IPS DF 6.9 (cell line): ENCODE data around the gene PIEZO1.

ENCODE experiments used
- DNase-seq: peaks from one replicate; pipeline ENCODE4 v3.0.0-alpha.2; 2013; ENCODE audit warnings: low read depth, low spot score
- H3K27ac ChIP-seq: one replicate; pipeline ENCODE4 v1.5.1; 2013; ENCODE audit warnings: low read length, control low read depth
- H3K27me3 ChIP-seq: 2 replicates; pipeline ENCODE4 v1.6.1; 2013; ENCODE audit warnings: mild to moderate bottlenecking, low read length; ENCODE audit not compliant: control insufficient read depth, insufficient read depth
- H3K36me3 ChIP-seq: 2 replicates; pipeline ENCODE4 v1.6.1; 2013; ENCODE audit warnings: low read length; ENCODE audit not compliant: control insufficient read depth, insufficient read depth
- H3K4me1 ChIP-seq: 2 replicates; pipeline ENCODE4 v1.6.1; 2013; ENCODE audit warnings: low read length; ENCODE audit not compliant: control insufficient read depth, insufficient read depth
- H3K4me3 ChIP-seq: 2 replicates; pipeline ENCODE4 v1.5.1; 2013; ENCODE audit warnings: mild to moderate bottlenecking, low read length
- H3K9me3 ChIP-seq: 2 replicates; pipeline ENCODE4 v1.6.1; 2013; ENCODE audit warnings: low read length, inconsistent platforms; ENCODE audit not compliant: control insufficient read depth, insufficient read depth
- WGBS: extraction: QIAGEN DNeasy Blood & Tissue Kit; methylation state at CpG from one replicate; pipeline ENCODE4 v1.1.7; 2013; ENCODE audit warnings: mixed read lengths, missing lambda C conversion rate; ENCODE audit not compliant: insufficient read length, insufficient coverage; 5-methylcytosine and 5-hydroxymethylcytosine counted together

The PIEZO1 gene

DNA sequence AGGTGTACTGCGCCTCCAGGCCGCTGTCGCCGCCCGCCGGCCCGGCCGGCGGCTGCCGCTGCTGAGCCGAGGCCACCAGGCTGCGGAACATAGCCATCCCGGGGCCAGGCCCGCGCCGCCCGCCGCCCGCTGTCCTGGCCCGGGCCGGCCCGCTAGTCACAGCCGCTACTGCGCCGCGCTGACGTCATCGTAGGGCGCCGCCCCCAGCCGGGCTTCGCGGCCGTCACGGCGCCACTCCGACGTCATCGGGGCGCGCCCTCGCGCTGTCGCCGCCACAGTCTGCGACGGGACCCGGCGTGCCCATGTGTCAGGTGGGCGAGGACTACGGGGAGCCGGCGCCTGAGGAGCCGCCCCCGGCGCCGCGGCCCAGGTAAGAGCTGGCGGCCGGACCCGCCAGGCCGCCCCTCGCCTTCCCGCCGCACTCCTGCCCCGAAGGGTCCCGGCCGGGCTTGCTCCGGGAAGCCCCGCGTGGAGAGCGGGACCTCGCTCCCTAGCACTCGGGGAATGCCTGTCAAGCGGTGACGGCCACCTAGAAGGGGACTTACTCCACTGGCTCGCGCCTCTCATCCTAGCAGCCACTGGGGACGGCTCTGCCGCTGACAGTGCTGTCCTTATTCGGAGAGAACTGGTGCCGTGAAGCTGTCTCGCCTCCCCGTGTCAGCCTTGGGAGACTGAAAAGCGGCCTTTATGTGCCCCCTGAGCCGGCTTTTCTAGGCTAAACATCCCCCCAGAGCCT lies 78.6 kb downstream of the PIEZO1 start, which contains the start of the genes CTU2 and RNF166:
TSS of gene CTU2 (plus strand) at position 275 of the 736 bp plus-strand sequence. CDS start at position 303, 28 bp downstream.
TSS of gene RNF166 (minus strand) at position 180 of the 736 bp plus-strand sequence. CDS start at position 97, 83 bp downstream.
- Histone ChIP-seq H3K4me1 (no peaks in the 10 kb centered on the region; the same call in 1 of the 2 replicates), H3K4me3 (peak within 1 kb of the TSS; percentile 82), H3K27me3 (no peaks in the 10 kb centered on the region), H3K36me3 (no peaks in the 10 kb centered on the region; the same call in 1 of the 2 replicates), H3K27ac (no peak within 1 kb of the TSS), H3K9me3 (no peaks in the 10 kb centered on the region)
- no CpG with 5 or more reads among the region's 86 CpGs for WGBS
- DNase-seq = peak; percentile 78

DNA sequence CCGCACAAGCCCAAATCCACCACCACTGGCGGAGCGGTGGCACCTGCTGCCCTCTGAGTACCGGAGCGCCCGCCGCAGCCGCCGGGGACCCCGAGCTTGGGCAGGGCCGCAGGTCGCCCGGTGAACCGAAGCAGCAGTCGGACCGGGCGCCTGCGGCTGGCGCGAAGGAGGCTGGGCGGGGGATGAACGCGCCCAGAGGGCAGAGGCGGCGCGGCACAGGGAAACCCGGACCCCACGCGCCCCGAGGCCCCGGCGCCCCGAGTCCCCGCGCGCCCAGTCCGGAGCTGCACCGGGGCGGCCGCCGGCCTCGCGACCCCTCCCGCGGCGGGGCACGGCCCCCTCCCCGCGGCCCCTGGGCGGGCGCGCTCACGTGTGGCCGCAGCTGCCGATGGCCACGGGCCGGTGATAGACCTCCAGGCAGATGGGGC lies 79.2 kb downstream of the PIEZO1 start:
- Histone ChIP-seq H3K27me3 (no peaks in the 10 kb centered on the region), H3K27ac (no peak overlapping the region), H3K4me3 (peak overlapping the region; percentile 82), H3K36me3 (no peaks in the 10 kb centered on the region; the same call in 1 of the 2 replicates), H3K4me1 (no peaks in the 10 kb centered on the region; the same call in 1 of the 2 replicates), H3K9me3 (no peaks in the 10 kb centered on the region)
- DNase-seq = no peak
- no CpG with 5 or more reads among the region's 57 CpGs for WGBS

DNA sequence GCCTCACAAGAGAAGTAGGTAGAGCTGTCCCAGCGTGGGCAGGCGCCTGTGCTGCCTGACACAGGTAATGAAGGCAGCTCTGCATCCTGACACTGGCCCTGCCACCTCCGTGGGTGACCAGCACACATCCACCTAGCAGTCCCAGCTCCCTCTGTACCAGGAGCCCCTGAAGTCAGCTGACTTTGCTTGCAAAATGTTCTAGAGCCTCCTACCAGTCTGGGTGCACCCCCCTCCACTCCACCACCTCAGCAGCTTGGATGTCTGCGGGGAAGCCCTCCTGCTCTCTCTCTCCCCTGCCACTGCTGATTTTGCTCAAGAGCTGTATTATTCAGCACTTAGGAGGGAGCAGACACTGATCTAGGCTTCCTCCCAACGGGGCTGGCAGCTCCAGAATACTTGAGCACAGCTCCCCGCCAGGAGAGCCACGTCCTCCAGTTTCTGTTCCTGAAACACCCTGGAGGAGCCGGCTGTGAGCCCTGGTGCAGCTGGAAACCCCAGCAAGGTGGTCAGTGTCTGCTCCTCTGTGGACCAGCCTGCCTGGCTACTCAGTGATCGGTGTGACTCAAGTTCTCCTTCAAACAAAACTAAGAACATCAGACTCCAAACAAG lies 79.8 kb downstream of the PIEZO1 start:
- no CpG with 5 or more reads among the region's 9 CpGs for WGBS
- H3K4me3 ChIP-seq = peak overlapping the region; percentile 82; the same call in 1 of the 2 replicates
- H3K4me1 ChIP-seq = no peaks in the 10 kb centered on the region; the same call in 1 of the 2 replicates
- no peak for DNase-seq
- peaks cover 4% of the 10 kb centered on the region; the same call in 1 of the 2 replicates for H3K36me3 ChIP-seq
- no peaks in the 10 kb centered on the region for H3K9me3 ChIP-seq
- no peak overlapping the region for H3K27ac ChIP-seq
- no peaks in the 10 kb centered on the region for H3K27me3 ChIP-seq

DNA sequence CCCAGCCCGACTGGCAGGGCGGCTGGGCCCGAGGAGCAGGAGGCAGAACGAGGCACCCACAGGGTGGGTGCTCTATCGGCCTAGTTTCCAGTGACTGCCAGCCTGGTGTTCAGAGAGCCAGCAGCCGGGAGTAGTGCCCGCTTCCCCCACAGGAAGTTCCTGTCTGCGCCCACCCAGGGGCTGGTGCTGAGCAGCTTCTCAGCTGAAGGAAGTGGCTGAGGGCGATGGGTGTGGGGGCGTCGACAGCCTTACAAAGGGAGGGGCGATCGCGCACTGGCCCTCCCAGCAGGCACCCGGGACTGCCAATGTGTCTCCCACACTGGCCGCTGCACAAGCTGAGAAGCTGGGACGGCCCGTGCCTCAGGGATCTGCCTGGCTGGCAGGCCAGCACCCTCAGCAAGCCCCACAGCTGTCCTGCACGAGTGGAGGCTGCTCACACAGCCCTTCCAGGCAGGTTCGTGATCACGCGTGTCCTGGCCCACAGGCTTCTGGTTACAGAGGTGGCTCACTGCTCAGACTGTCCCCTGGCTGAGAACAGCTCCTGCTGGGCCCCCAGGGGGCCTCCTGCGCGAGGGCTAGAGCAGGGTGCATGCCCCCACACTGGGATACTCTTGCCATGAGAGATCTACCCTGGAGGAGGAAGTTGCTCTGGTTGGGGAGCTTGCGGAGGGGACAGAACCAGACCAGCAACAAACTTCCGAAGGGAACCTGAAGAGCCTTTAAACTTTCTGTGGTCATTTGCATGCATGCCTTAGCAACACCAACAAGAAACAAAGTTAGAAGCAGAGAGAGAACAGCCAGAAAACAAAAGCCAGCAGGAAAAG lies 81.3 kb downstream of the PIEZO1 start:
- Histone ChIP-seq H3K9me3 (no peaks in the 10 kb centered on the region), H3K27me3 (no peaks in the 10 kb centered on the region), H3K27ac (no peak overlapping the region), H3K36me3 (peaks cover 5% of the 10 kb centered on the region; the same call in 1 of the 2 replicates), H3K4me1 (no peaks in the 10 kb centered on the region; the same call in 1 of the 2 replicates), H3K4me3 (no peak overlapping the region)
- DNase-seq = no peak
- WGBS = no CpG with 5 or more reads among the region's 26 CpGs

DNA sequence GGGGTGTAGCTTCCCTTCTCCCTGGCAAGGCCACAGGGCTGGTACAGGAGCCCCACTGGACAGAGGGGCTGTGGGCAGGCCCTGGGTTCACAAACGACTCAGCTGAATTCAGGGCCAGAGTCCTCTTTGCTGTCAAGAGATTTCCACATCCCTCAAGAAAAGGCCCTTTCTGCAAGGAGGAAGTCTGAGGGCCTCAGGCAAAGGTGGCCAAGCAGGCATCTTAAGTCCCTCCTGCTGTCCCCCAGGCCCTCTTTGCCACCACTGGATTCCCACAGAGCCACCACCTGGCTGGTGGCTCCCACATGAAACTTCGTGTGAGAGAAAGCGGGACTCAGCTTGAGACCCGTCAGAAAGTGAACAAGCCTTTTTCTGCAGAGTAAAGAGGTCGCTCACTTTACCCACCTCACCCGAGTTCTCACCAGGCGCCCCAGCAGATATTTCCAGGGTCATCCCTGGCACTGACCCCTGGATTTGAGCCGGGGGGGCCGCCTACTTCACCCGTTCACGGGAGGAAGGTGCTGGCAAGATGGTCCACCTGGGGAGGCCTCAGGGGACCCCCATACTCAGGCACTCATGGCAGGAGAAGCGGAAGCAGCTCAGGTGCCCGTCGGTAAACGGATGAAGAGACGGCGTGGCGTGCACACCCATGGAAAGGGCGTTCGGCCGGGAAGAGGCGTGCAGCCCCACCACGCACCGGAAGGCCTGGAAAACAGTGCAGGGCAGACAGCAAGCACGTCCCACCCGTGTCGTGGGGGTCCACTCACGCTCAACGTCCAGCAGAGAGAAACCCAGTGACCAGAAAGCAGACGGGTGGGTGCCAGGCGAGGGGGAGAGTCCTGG lies 82.4 kb downstream of the PIEZO1 start:
- Histone ChIP-seq H3K4me3 (no peak overlapping the region), H3K9me3 (no peaks in the 10 kb centered on the region), H3K27me3 (no peaks in the 10 kb centered on the region), H3K36me3 (peaks cover 13% of the 10 kb centered on the region; the same call in 1 of the 2 replicates), H3K4me1 (no peaks in the 10 kb centered on the region; the same call in 1 of the 2 replicates), H3K27ac (no peak overlapping the region)
- WGBS = no CpG with 5 or more reads among the region's 31 CpGs
- no peak for DNase-seq

DNA sequence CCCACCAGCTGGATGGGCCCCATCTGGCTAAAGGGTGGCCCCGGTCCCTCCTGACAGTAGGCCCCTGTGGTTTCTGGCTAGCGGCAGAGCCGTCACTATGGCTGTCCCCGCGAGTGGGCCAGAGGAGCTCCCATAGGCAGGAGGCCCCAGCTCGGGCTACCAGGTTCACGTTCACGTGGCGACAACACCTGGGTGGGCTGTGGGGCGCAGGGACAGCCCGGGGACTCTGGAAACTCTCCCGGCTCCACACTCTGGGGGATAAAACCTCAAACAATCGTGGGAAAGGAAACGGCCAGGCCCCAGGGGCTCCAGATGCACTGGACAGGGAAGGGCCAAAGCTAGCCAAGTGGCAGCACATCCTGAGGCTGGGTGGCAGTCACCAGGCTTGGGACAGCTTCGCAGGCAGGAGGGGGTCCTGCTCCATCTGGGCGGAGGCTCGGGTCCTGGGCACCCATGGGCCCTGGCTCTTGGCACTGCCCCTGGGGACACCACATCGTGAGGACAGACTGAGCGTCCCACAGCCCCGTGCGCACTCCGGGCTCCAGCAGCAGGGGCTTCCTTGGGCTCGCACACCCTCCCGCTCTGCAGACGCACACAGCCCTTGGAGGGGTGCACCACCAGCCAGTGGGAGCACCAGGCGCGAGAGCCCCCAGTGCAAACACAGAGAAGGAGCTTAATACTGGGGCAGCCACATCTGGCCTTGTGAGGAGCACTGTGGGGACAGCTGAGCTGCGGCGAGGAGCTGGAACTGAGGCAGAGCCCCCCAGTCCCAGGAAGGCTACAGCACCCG lies 83.2 kb downstream of the PIEZO1 start:
- Histone ChIP-seq H3K27me3 (no peaks in the 10 kb centered on the region), H3K4me1 (no peaks in the 10 kb centered on the region; the same call in 1 of the 2 replicates), H3K36me3 (peaks cover 19% of the 10 kb centered on the region; the same call in 1 of the 2 replicates), H3K4me3 (no peak overlapping the region), H3K9me3 (no peaks in the 10 kb centered on the region), H3K27ac (no peak overlapping the region)
- WGBS = no CpG with 5 or more reads among the region's 30 CpGs
- no peak for DNase-seq

DNA sequence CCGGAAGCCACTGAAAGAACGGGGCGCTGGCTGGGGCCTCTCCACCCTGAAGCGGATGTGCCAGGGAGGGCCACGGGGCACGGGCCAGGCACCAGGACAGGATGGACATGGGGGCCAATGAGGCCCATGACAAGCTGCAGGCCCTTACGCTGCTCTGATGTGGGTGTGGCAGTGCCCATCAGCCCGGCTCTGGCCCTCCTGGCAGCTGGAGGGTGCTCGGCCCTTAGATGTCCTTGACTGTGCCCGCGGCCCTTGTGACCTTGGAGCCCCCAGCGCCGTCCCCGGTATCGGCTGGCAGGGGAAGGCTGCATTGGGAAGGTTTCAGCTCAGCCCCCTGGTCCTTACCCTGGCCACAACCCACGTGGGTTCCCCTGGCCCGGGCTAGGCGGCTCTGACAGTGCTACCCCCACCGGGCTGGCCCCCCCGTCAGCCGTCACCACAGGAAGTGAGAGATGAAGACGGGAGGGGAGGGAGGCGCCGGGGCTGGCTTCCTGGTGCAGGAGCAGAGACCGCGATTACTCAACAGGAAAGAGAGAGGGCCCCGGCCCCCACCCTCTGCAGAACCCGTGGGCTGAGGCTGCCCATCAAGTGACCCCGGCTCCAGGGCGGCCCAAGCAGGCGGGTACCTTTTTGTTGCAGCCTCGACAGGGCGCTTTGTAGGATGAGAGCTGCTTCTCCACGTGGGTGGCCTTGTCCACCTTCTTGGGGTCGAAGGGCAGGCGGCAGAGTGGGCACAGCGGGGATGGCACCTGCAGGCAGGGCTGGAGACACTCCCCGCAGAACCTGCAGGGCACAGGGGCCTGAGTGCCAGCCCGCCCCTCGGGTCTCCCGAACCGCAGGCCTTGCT lies 84.2 kb downstream of the PIEZO1 start:
- DNase-seq = no peak
- Histone ChIP-seq H3K4me3 (no peak overlapping the region), H3K27me3 (no peaks in the 10 kb centered on the region), H3K9me3 (no peaks in the 10 kb centered on the region), H3K36me3 (peaks cover 19% of the 10 kb centered on the region; the same call in 1 of the 2 replicates), H3K4me1 (no peaks in the 10 kb centered on the region; the same call in 1 of the 2 replicates), H3K27ac (no peak overlapping the region)
- no CpG with 5 or more reads among the region's 42 CpGs for WGBS

DNA sequence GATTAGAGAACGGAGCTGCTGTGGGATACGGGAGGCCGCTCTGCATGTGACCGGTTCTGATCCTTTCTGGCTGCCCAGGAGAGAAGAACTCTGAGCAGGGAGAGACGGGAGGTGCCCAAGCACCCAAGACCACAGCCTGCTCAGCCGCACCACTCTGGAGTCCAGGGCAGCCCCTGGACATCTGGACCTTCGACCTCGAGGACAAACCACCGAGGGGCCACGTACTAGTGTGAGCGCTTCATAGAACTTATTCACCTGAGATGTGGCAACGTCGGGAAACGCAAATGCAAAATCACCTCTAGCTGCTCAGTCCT lies 84.7 kb downstream of the PIEZO1 start:
- Histone ChIP-seq H3K4me1 (no peaks in the 10 kb centered on the region; the same call in 1 of the 2 replicates), H3K36me3 (peaks cover 19% of the 10 kb centered on the region; the same call in 1 of the 2 replicates), H3K9me3 (no peaks in the 10 kb centered on the region), H3K27ac (no peak overlapping the region), H3K4me3 (no peak overlapping the region), H3K27me3 (no peaks in the 10 kb centered on the region)
- DNase-seq = no peak
- no CpG with 5 or more reads among the region's 14 CpGs for WGBS
